HG03558 (cell line): ENCODE data around the gene CCNA1.

ENCODE experiments used
- ATAC-seq: cut with Tn5 transposase; IDR thresholded peaks from one replicate; pipeline ENCODE4 v1.9.1; 2021; ENCODE audit warnings: moderate number of reproducible peaks; ENCODE audit not compliant: unreplicated experiment; ENCODE audit errors: extremely low read depth

Gene CCNA1

DNA sequence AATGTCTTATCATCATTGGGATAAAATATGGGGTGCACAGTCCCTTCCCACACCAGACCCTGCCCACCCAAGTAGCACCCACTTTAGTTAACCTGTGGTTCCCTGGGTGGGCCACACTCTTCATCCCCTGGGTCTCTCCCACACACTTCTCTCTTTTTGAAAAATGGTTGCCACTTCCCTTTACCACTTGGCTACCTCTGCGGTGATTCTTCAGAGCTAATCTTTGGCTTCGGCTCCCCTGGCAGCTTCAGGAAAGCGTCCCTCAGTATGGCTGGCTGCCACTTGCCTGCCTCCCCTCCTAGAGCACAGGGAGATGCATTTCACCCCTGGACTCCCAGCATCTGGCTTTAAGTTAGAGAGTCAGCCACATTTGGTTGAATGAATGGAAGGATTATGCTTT, 18.2 kb downstream of the CCNA1 start:
- ATAC-seq, result no peak

DNA sequence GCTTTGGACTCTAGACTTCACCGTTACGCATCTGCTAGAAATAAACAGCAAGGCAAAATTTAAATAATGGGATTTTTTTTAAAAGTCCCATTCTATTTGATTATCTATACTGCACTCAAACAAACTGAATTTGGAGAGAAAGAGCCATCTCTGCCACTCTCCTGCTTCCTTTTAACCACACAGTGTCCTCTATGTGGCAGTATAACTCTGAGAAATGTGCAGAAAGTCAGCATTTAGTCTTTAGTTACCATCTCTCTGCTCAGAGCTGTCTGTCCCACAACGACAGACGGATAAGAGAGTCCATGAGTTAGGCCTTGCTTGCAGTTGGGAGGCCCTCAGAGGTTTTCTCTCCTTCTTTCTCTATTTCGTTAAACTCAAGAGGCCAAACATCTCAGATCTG, 21.2 kb downstream of the CCNA1 start:
- ATAC-seq, result no peak

DNA sequence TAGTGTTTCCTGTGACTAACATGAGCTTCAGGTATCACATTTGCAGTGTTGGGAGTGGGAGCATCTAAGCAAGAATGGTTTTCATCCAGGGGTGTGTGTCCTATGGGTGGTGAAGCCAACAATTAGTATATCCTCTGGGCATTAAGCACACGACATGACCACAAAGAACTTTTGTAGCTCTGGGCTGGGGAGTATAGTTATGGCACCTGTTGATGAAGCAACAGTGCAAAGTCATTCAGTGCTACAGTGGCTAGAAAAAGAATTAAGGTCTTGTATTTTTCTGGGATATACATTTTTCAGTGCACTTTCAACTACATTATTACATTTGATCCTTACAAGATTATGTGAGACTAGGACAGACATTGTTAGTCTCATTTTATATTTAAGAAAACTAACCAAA, 21.8 kb downstream of the CCNA1 start:
- no peak for ATAC-seq

DNA sequence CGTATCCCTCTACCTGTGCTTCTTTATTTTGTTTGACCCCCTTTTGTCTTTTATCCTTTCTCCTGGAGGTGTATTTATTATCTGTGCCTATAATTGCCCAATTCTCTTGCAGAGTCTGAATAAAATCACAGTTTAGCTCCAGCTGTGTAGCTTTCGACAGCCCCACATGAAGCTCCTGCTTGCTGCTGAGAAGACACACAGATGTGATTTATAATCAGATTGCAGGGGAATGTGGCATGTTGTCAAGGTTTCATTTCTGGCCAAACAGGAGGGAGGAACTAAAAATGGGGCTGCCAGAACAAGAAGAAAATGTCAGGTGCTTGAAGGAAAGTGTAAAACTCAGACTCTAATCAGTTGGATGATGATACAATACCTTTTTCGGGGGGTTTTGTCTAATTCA, 22.7 kb downstream of the CCNA1 start:
- ATAC-seq, result no peak

DNA sequence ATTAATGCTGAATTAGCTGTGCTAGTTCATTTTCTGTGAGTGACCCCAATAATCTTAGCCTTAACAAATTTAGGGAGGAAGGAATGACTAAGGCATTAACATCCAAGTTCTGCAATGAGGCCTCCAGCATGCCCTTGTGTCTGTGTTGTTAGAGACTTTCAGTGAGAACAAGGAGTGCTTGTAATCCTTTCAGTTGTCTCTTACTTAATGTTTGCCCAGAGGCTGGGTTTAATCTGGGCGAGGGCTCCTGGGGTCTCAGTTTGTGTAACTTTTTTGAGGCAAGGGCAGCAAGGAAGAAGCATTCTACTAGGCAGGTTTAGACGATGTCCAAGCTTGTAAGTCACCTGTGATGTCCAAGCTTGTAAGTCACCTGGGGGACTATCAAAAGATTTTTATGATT, 24.3 kb downstream of the CCNA1 start:
- ATAC-seq, result no peak

DNA sequence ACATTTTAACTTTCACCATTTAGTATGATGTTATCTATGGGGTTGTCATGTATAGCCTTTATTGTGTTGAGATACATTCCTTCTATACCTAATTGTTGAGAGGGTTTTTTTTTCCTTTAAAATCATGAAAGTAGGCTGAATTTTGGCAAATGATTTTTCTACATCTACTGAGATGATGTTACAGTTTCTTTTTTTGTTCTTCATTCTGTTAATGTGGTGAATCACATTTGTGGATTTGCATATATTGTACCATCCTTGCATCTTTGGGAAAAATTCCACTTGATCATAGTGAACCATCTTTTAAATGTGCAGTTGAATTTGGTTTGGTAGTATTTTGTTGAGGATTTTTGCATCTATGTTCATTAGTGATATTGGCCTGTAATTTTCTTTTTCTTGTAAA, 29.2 kb downstream of the CCNA1 start:
- no peak for ATAC-seq

DNA sequence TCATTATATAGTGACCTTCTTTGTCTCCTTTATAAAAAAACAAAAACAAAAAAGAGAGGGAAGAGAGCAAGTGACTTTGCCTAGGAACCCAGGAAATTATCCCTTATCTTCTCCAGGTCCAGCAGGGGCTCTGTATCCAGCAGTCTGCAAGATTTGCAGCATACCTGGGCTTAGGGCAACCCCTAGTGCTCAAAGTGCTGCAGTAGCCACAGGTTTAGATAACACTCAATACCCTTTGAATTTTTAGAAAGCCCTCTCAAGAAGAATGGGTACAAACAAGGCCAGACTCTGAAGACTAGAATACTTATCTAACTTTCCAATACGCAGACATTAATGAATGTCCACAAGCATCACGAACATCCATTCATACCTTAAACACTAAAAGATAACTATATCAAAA, 43.2 kb downstream of the CCNA1 start:
- ATAC-seq, result no peak

DNA sequence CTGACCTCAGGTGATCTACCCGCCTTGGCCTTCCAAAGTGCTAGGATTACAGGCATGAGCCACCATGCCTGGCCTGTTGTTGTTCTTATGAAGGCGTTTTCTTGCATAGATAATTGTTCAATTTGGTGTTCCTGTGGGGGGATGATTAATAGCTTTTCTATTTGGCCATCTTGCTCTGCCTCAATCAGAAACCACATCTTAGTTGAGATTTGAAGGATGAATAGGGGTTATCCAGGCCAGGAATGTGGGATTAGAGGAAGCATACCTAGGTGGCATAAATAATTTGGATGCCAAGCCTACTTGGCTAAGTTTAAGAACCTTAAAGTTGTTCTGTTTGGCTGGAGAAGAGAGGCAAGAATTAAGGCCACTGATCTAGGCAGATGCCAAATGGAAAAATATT, 44.4 kb downstream of the CCNA1 start:
- ATAC-seq, result no peak

DNA sequence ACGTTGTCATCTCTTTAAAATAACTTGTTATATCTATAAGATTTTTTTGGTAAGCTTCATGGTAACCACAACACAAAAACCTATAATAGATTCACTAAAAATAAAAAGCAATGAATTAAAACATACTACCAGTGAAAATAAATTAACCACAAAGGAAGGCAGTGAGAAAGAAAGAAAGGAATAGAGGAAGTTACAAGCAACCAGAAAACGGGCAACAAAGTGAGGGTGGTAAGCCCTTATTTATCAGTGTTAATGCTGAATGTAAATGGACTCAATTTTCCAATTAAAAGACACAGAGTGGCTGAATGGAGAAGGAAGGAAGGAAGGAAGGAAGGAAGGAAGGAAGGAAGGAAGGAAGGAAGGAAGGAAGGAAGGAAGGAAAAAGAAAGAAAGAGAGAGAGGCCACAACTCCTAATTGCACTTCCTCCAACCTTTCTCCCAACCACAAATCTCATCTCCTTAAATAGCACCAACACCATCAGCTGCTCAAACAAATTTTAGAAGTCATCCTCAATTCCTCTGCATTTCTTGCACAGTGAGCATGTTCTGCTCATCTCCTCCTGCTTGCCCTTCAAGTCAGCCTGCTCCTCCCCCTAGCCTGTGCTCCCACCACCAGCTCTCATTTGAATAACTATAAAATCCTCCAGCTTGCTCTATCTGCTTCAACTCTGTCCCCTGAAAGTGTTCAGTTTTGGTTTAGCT, 48.6 kb downstream of the CCNA1 start:
- no peak for ATAC-seq

DNA sequence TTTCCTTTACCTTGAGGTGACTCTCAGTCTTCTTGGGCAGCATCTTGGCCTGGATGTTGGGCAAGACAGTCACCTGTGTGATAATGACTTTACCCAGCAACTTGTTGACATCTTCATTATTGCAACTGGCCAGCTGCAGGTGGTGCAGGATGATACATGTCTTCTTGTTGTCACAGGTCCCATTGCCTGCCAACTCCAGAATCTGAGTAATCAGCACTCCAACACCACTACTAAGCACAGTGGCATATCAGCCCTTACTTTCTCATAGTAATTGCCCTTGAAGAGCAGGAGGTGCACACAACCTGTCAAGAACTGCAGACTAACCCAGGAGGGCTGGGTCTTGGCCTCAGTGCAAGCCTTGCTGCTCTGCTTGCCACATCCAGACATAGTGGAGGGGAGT, 57.8 kb downstream of the CCNA1 start:
- no peak for ATAC-seq
